Ishikawa (cell line): ENCODE measurements around the gene ATP10B.

ENCODE experiments used
- CEBPB ChIP-seq: IDR thresholded peaks from 2 replicates; pipeline ENCODE4 v1.6.1; 2012
- CREB1 ChIP-seq: IDR thresholded peaks from 2 replicates; pipeline ENCODE4 v1.6.1; 2012; ENCODE audit warnings: low read depth
- EGR1 ChIP-seq: IDR thresholded peaks from 2 replicates; pipeline ENCODE4 v1.6.1; 2012
- EP300 ChIP-seq: IDR thresholded peaks from 2 replicates; pipeline ENCODE4 v1.6.1; 2012; ENCODE audit warnings: borderline replicate concordance
- FOXM1 ChIP-seq: IDR thresholded peaks from 2 replicates; pipeline ENCODE4 v1.6.1; 2012; ENCODE audit warnings: low read depth, borderline replicate concordance
- MAX ChIP-seq: IDR thresholded peaks from 2 replicates; pipeline ENCODE4 v1.6.1; 2012
- NFIC ChIP-seq: IDR thresholded peaks from 2 replicates; pipeline ENCODE4 v1.6.1; 2012
- RAD21 ChIP-seq: IDR thresholded peaks from 2 replicates; pipeline ENCODE4 v1.6.1; 2012; ENCODE audit warnings: low read depth
- TAF1 ChIP-seq: IDR thresholded peaks from 2 replicates; pipeline ENCODE4 v1.6.1; 2012; ENCODE audit warnings: low read depth, mild to moderate bottlenecking
- TCF12 ChIP-seq: IDR thresholded peaks from 2 replicates; pipeline ENCODE4 v1.6.1; 2012; ENCODE audit warnings: low read depth
- TEAD4 ChIP-seq: IDR thresholded peaks from 2 replicates; pipeline ENCODE4 v1.6.1; 2012
- YY1 ChIP-seq: IDR thresholded peaks from 2 replicates; pipeline ENCODE4 v1.6.1; 2012; ENCODE audit warnings: low read depth
- ZBTB7A ChIP-seq: IDR thresholded peaks from 2 replicates; pipeline ENCODE4 v1.6.1; 2012; ENCODE audit warnings: low read depth
- TF ChIP-seq, protein P1 (sequence below): IDR thresholded peaks from 2 replicates; pipeline ENCODE4 v1.6.1; 2012
- TF ChIP-seq, protein P2 (sequence below): IDR thresholded peaks from 2 replicates; pipeline ENCODE4 v1.6.1; 2012; ENCODE audit warnings: low read depth, mild to moderate bottlenecking

The ATP10B gene

DNA sequence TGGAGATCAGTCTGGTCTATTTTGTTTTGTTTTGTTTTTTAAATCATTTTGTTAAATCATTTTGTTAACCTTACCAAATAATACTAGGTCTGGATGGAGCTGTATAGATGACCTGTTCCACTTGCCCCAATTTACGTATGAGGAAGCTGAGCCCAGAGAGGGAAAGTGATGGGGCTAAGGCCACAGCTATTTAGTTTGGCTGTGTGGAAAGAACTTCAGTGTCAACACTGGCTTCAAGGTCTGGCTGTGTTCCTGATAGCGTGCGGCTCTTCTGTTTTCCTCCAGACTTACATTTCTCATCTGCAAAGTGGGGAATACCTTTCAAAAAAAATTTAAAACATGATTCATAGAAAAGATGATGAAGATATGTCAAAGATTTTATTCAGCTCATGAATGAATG lies 317.9 kb downstream of the ATP10B start:
- TF ChIP-seq ZBTB7A (no peak), CEBPB (no peak), EGR1 (no peak), TAF1 (no peak), TEAD4 (no peak), TCF12 (no peak), YY1 (no peak), NFIC (no peak), MAX (no peak)
- TF ChIP-seq, protein P1, sequence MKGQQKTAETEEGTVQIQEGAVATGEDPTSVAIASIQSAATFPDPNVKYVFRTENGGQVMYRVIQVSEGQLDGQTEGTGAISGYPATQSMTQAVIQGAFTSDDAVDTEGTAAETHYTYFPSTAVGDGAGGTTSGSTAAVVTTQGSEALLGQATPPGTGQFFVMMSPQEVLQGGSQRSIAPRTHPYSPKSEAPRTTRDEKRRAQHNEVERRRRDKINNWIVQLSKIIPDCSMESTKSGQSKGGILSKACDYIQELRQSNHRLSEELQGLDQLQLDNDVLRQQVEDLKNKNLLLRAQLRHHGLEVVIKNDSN, result no peak
- TF ChIP-seq, protein P2, sequence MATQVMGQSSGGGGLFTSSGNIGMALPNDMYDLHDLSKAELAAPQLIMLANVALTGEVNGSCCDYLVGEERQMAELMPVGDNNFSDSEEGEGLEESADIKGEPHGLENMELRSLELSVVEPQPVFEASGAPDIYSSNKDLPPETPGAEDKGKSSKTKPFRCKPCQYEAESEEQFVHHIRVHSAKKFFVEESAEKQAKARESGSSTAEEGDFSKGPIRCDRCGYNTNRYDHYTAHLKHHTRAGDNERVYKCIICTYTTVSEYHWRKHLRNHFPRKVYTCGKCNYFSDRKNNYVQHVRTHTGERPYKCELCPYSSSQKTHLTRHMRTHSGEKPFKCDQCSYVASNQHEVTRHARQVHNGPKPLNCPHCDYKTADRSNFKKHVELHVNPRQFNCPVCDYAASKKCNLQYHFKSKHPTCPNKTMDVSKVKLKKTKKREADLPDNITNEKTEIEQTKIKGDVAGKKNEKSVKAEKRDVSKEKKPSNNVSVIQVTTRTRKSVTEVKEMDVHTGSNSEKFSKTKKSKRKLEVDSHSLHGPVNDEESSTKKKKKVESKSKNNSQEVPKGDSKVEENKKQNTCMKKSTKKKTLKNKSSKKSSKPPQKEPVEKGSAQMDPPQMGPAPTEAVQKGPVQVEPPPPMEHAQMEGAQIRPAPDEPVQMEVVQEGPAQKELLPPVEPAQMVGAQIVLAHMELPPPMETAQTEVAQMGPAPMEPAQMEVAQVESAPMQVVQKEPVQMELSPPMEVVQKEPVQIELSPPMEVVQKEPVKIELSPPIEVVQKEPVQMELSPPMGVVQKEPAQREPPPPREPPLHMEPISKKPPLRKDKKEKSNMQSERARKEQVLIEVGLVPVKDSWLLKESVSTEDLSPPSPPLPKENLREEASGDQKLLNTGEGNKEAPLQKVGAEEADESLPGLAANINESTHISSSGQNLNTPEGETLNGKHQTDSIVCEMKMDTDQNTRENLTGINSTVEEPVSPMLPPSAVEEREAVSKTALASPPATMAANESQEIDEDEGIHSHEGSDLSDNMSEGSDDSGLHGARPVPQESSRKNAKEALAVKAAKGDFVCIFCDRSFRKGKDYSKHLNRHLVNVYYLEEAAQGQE, result no peak

DNA sequence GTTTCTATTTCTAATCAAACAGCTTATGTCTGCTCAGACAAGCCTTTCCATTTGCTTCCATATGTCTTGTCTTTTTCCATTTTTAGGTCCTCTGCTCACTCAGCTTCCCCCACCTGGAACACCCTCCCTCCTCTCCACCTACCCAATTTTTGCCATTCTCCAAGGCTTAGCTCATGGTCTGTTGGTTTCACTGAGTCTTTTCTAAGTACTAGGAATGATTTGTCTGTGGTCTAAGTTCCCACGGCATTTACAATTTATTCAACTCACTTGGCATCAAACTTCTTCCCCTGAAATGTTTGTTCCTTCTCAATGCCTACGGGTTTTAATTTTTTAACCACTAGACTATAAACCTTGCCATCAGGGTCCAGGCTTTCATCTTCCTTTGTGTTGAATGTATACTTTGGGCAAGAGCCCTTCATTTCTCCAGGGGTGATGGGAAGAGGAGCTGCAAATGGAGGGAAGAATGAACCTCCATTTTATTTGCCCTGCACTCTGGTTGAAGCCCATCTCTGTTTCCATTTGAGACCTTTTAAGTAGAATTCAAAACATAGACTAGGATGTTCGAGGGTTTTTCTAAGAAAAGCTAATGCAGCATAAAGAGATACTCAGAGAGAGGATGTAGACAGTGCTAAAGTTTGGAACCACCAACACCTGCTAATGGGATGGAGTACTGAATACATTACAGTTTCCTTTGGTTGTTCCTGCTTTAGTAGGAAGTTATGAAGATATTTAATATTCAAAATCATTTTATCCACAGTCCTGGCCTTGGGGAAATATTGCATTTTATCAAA lies 326.3 kb downstream of the ATP10B start:
- TF ChIP-seq EP300 (no peak), RAD21 (no peak), MAX (no peak), TAF1 (no peak), FOXM1 (no peak), TCF12 (no peak), NFIC (no peak), YY1 (no peak), EGR1 (no peak), CEBPB (no peak), CREB1 (no peak), TEAD4 (no peak)
- TF ChIP-seq, protein P2, result no peak

DNA sequence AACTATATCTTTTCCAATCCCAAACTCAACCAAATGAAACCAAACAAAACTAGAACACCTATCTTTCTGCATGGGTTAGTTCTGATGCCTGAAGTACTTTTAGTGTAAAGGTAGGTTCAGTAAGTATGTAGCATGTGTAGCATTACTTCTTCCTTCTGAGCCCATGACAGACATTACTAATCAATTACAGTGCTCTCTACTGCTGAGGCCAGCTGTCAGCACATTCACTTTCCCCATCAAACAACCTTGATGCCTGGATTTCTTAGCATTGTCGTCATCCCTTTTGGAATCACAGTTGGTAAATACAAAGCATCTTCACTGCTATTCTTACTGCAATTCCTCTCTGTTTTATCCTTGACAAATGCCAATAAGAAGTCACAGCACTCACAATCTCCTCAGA lies 327.2 kb downstream of the ATP10B start:
- TF ChIP-seq CEBPB (no peak), MAX (no peak)
- TF ChIP-seq, protein P1, result no peak

DNA sequence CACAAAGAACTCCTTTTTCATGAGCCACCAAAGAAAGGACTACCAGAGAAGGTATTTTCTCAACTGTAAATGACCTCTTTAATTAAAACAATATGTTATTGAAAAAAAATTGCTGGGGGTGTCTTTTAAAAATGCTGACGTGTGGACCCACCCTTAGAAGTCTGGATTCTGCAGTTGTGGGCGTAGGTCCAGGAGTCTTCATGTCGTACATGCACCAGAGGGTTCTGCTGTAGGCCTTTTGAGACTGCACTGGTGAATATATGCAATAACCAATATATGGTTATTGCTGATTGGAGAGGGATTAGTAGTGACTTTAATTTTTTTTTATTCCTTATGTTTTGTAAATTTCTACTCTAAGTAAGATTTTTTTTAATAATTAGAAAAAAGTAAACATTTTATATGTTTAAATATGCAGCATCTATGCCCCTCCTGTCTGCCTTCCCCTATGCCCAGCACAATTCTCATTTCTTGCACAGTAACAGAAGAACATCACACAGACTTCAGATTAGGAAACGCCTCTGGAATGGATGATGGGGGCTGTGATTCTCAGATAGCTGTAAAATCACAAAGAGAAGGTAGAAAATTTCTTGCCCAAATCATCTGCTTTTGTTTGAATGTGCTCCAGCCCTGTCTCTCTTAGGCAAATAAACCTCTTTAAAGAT lies 328.4 kb downstream of the ATP10B start:
- no peak for TF ChIP-seq TAF1
- no peak for TF ChIP-seq CEBPB

GRCh38 chr5:160521392-160521663 lies 330.7 kb downstream of the ATP10B start:
- no peak for TF ChIP-seq EP300
- no peak for TF ChIP-seq FOXM1
- no peak for TF ChIP-seq CEBPB
- no peak for TF ChIP-seq EGR1
- no peak for TF ChIP-seq MAX
- TF ChIP-seq, protein P1, result no peak
- no peak for TF ChIP-seq ZBTB7A
- no peak for TF ChIP-seq NFIC
- no peak for TF ChIP-seq CREB1
- TF ChIP-seq YY1, result no peak
